ENCODE data around the gene PRPF39. TPM values are rescaled to one million over a fixed set of nuclear protein-coding genes. Genes with fewer than 3 reads are reported as not detected.

PRPF39 gene
- total RNA-seq, 1 experiment from 2014 or later: 32.3 TPM

DNA sequence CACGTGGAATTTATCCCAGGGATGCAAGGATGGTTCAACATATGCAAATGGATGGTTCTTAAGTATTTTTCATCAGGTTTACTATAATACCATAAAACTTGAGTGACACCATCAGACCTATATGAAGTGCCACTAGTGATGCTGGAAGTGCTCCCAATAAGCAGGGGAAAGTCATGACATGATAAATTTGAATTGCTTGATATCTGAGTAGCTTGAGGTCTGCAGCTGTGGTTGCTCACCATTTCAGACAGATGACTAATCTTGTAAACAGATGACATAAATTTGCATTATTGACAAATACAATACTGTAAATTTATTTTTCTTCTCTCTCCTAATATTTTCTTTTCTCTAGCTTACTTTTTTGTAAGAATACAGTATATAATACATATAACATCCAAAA is 13.7 kb upstream of the PRPF39 start:
- DNase-seq (ENCODE audit: low spot score): no peak
- TF ChIP-seq ZNF416 (CRISPR knock-in tag; IDR thresholded peaks at IDR 0.05): no peak
- TF ChIP-seq SMAD4 (CRISPR knock-in tag; IDR thresholded peaks at IDR 0.05): no peak
- TF ChIP-seq, protein P1, sequence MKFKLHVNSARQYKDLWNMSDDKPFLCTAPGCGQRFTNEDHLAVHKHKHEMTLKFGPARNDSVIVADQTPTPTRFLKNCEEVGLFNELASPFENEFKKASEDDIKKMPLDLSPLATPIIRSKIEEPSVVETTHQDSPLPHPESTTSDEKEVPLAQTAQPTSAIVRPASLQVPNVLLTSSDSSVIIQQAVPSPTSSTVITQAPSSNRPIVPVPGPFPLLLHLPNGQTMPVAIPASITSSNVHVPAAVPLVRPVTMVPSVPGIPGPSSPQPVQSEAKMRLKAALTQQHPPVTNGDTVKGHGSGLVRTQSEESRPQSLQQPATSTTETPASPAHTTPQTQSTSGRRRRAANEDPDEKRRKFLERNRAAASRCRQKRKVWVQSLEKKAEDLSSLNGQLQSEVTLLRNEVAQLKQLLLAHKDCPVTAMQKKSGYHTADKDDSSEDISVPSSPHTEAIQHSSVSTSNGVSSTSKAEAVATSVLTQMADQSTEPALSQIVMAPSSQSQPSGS (CRISPR knock-in tag; IDR thresholded peaks at IDR 0.05; ENCODE audit: borderline replicate concordance, low read depth): no peak
- TF ChIP-seq, protein P2, sequence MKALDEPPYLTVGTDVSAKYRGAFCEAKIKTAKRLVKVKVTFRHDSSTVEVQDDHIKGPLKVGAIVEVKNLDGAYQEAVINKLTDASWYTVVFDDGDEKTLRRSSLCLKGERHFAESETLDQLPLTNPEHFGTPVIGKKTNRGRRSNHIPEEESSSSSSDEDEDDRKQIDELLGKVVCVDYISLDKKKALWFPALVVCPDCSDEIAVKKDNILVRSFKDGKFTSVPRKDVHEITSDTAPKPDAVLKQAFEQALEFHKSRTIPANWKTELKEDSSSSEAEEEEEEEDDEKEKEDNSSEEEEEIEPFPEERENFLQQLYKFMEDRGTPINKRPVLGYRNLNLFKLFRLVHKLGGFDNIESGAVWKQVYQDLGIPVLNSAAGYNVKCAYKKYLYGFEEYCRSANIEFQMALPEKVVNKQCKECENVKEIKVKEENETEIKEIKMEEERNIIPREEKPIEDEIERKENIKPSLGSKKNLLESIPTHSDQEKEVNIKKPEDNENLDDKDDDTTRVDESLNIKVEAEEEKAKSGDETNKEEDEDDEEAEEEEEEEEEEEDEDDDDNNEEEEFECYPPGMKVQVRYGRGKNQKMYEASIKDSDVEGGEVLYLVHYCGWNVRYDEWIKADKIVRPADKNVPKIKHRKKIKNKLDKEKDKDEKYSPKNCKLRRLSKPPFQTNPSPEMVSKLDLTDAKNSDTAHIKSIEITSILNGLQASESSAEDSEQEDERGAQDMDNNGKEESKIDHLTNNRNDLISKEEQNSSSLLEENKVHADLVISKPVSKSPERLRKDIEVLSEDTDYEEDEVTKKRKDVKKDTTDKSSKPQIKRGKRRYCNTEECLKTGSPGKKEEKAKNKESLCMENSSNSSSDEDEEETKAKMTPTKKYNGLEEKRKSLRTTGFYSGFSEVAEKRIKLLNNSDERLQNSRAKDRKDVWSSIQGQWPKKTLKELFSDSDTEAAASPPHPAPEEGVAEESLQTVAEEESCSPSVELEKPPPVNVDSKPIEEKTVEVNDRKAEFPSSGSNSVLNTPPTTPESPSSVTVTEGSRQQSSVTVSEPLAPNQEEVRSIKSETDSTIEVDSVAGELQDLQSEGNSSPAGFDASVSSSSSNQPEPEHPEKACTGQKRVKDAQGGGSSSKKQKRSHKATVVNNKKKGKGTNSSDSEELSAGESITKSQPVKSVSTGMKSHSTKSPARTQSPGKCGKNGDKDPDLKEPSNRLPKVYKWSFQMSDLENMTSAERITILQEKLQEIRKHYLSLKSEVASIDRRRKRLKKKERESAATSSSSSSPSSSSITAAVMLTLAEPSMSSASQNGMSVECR (CRISPR knock-in tag; IDR thresholded peaks at IDR 0.05; ENCODE audit: borderline replicate concordance): no peak
- no peak for TF ChIP-seq IRF2 (CRISPR knock-in tag; IDR thresholded peaks at IDR 0.05; ENCODE audit: borderline replicate concordance, low read depth)
- TF ChIP-seq, protein P3, sequence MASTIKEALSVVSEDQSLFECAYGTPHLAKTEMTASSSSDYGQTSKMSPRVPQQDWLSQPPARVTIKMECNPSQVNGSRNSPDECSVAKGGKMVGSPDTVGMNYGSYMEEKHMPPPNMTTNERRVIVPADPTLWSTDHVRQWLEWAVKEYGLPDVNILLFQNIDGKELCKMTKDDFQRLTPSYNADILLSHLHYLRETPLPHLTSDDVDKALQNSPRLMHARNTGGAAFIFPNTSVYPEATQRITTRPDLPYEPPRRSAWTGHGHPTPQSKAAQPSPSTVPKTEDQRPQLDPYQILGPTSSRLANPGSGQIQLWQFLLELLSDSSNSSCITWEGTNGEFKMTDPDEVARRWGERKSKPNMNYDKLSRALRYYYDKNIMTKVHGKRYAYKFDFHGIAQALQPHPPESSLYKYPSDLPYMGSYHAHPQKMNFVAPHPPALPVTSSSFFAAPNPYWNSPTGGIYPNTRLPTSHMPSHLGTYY (CRISPR knock-in tag; IDR thresholded peaks at IDR 0.05): no peak
- TF ChIP-seq, protein P4, sequence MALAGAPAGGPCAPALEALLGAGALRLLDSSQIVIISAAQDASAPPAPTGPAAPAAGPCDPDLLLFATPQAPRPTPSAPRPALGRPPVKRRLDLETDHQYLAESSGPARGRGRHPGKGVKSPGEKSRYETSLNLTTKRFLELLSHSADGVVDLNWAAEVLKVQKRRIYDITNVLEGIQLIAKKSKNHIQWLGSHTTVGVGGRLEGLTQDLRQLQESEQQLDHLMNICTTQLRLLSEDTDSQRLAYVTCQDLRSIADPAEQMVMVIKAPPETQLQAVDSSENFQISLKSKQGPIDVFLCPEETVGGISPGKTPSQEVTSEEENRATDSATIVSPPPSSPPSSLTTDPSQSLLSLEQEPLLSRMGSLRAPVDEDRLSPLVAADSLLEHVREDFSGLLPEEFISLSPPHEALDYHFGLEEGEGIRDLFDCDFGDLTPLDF (CRISPR knock-in tag; IDR thresholded peaks at IDR 0.05): no peak
- no peak for TF ChIP-seq CREM (CRISPR knock-in tag; IDR thresholded peaks at IDR 0.05)
- TF ChIP-seq, protein P5, sequence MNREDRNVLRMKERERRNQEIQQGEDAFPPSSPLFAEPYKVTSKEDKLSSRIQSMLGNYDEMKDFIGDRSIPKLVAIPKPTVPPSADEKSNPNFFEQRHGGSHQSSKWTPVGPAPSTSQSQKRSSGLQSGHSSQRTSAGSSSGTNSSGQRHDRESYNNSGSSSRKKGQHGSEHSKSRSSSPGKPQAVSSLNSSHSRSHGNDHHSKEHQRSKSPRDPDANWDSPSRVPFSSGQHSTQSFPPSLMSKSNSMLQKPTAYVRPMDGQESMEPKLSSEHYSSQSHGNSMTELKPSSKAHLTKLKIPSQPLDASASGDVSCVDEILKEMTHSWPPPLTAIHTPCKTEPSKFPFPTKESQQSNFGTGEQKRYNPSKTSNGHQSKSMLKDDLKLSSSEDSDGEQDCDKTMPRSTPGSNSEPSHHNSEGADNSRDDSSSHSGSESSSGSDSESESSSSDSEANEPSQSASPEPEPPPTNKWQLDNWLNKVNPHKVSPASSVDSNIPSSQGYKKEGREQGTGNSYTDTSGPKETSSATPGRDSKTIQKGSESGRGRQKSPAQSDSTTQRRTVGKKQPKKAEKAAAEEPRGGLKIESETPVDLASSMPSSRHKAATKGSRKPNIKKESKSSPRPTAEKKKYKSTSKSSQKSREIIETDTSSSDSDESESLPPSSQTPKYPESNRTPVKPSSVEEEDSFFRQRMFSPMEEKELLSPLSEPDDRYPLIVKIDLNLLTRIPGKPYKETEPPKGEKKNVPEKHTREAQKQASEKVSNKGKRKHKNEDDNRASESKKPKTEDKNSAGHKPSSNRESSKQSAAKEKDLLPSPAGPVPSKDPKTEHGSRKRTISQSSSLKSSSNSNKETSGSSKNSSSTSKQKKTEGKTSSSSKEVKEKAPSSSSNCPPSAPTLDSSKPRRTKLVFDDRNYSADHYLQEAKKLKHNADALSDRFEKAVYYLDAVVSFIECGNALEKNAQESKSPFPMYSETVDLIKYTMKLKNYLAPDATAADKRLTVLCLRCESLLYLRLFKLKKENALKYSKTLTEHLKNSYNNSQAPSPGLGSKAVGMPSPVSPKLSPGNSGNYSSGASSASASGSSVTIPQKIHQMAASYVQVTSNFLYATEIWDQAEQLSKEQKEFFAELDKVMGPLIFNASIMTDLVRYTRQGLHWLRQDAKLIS (CRISPR knock-in tag; IDR thresholded peaks at IDR 0.05; ENCODE audit: borderline replicate concordance): no peak
- no peak for TF ChIP-seq FOXJ3 (CRISPR knock-in tag; IDR thresholded peaks at IDR 0.05; ENCODE audit: borderline replicate concordance)
- TF ChIP-seq NFE2L1 (CRISPR knock-in tag; IDR thresholded peaks at IDR 0.05): no peak
- TF ChIP-seq PRRX2 (CRISPR knock-in tag; IDR thresholded peaks at IDR 0.05): no peak
- ChIA-PET POLR2A (no interaction called here), CTCF (no interaction called here)
- H3K4me3 Mint-ChIP-seq: no peak overlapping the region
- 0 out of 2 replicates have a peak, but pooled peaks cover 5% of the 10 kb centered on the region for H3K36me3 Mint-ChIP-seq
- no peak for ATAC-seq
- no peak overlapping the region for H3K27ac Mint-ChIP-seq
- no peaks in the 10 kb centered on the region for H3K4me1 Mint-ChIP-seq
- no peaks in the 10 kb centered on the region for H3K27me3 Mint-ChIP-seq (ENCODE audit: low read depth)
- H3K9me3 Mint-ChIP-seq: no peaks in the 10 kb centered on the region

DNA sequence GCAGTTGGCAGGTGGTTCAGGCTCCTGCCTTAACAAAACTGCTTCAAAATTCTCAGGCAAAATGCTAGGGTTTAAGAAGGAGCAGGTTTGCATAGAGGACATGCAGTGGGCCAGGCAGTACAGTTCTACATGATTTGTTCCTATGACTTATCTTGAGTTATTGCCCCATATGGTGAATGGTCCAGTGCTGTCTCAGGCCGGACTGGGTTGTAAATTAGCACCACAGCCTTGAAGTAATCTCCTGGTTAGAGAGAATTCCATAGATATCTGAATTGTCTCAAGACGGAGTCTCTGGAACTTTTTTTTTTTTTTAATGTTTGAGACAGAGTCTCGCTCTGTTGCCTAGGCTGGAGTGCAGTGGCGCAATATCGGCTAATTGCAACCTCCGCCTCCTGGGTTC is 11.8 kb upstream of the PRPF39 start:
- peaks cover 9% of the 10 kb centered on the region for H3K4me1 Mint-ChIP-seq
- DNase-seq (ENCODE audit: low spot score): no peak
- no peaks in the 10 kb centered on the region for H3K27me3 Mint-ChIP-seq (ENCODE audit: low read depth)
- no peak overlapping the region for H3K4me3 Mint-ChIP-seq
- CTCF ChIA-PET: no interaction called here
- no peak for TF ChIP-seq ELF4 (CRISPR knock-in tag; IDR thresholded peaks at IDR 0.05; ENCODE audit: low read depth)
- POLR2A ChIA-PET: no interaction called here
- H3K9me3 Mint-ChIP-seq: no peaks in the 10 kb centered on the region
- peak overlapping the region; percentile 10; the same call in 1 of the 2 replicates for H3K27ac Mint-ChIP-seq
- no peak for ATAC-seq
- H3K36me3 Mint-ChIP-seq: 0 out of 2 replicates have a peak, but pooled peaks cover 5% of the 10 kb centered on the region
